OCI-LY7 (cell line): ENCODE results near the gene VBP1. TPM values are rescaled to one million over a fixed set of nuclear protein-coding genes. Genes with fewer than 3 reads are reported as not detected.

Source experiments
- BruUV-seq: library from RNA; stranded (reverse); fragments of 400-500 nt; replicated peaks from 2 replicates; lab custom pipeline; 2021; lab: Mats Ljungman, UMichigan
- CTCF ChIA-PET: fragments of 300-600 bp; sonication (Branson Sonifier 250); formaldehyde crosslinking; loops from one replicate; lab custom pipeline; 2022; ENCODE audit warnings: antibody characterized with exemption; ENCODE audit not compliant: unreplicated experiment; lab: Charles Lee
- POLR2A ChIA-PET: fragments of 300-600 bp; sonication (Branson Sonifier 250); formaldehyde crosslinking; loops from one replicate; lab custom pipeline; 2022; ENCODE audit warnings: antibody characterized with exemption; lab: Charles Lee
- DNase-seq: peaks from one replicate; pipeline ENCODE4 v3.0.0-alpha.2; 2015; ENCODE audit warnings: low spot score
- H2AFZ ChIP-seq: fragments of 200-600 bp; sonication (generic), shearing (Covaris generic); 2 replicates; pipeline ENCODE4 v1.6.1; 2014; ENCODE audit warnings: mild to moderate bottlenecking, antibody characterized with exemption, low read length, moderate library complexity
- H3K27ac ChIP-seq: fragments of 200-600 bp; sonication (generic); 2 replicates; pipeline ENCODE4 v1.5.1; 2014; ENCODE audit warnings: mixed run types, low read depth, mild to moderate bottlenecking, moderate library complexity, low read length, inconsistent platforms; ENCODE audit not compliant: poor library complexity, severe bottlenecking
- H3K36me3 ChIP-seq: fragments of 200-600 bp; sonication (generic); 2 replicates; pipeline ENCODE4 v1.6.1; 2014; ENCODE audit warnings: mild to moderate bottlenecking, antibody characterized with exemption, low read length, moderate library complexity, mixed read lengths; ENCODE audit not compliant: insufficient read depth
- H3K4me1 ChIP-seq: fragments of 200-600 bp; sonication (generic); 2 replicates; pipeline ENCODE4 v1.5.1; 2014; ENCODE audit warnings: mild to moderate bottlenecking, low read length; ENCODE audit not compliant: insufficient read depth, poor library complexity, severe bottlenecking
- H3K4me2 ChIP-seq: fragments of 200-600 bp; sonication (generic); 2 replicates; pipeline ENCODE4 v1.6.1; 2014; ENCODE audit warnings: mild to moderate bottlenecking, low read length
- H3K4me3 ChIP-seq: fragments of 200-600 bp; sonication (generic); 2 replicates; pipeline ENCODE4 v1.5.1; 2014; ENCODE audit warnings: mild to moderate bottlenecking, low read depth, low read length; ENCODE audit not compliant: poor library complexity, severe bottlenecking
- H3K79me2 ChIP-seq: fragments of 200-600 bp; sonication (generic); 2 replicates; pipeline ENCODE4 v1.6.1; 2016; ENCODE audit warnings: low read depth, mild to moderate bottlenecking, low read length, moderate library complexity, mixed read lengths; ENCODE audit not compliant: insufficient read depth
- H3K9me2 ChIP-seq: fragments of 200-600 bp; sonication (generic); 2 replicates; pipeline ENCODE4 v1.6.1; 2016; ENCODE audit warnings: mild to moderate bottlenecking, low read length, mixed read lengths; ENCODE audit not compliant: insufficient read depth
- H3K9me3 ChIP-seq: fragments of 200-600 bp; sonication (generic); 2 replicates; pipeline ENCODE4 v1.6.1; 2014; ENCODE audit warnings: mild to moderate bottlenecking, mixed run types, low read length, mixed read lengths
- H4K20me1 ChIP-seq: fragments of 200-600 bp; sonication (generic); 2 replicates; pipeline ENCODE4 v1.6.1; 2014; ENCODE audit warnings: mild to moderate bottlenecking, antibody characterized with exemption, low read length, moderate library complexity, mixed read lengths; ENCODE audit not compliant: insufficient read depth
- CTCF ChIP-seq: fragments of 200-600 bp; sonication (generic); conservative IDR thresholded peaks from 2 replicates; pipeline ENCODE4 v1.5.1; 2014; ENCODE audit warnings: mild to moderate bottlenecking, antibody characterized with exemption, low read length, moderate library complexity, mixed read lengths
- EZH2phosphoT487 ChIP-seq: fragments of 200-600 bp; sonication (generic); IDR thresholded peaks from 2 replicates; pipeline ENCODE4 v1.6.1; 2018; ENCODE audit warnings: low read depth, borderline replicate concordance, mild to moderate bottlenecking, mixed run types, antibody characterized with exemption, low read length, moderate library complexity, mixed read lengths
- intact Hi-C: fragments of 100-400 bp; cut with micrococcal nuclease; formaldehyde crosslinking; loops from one replicate; pipeline ENCODE4 v1.10.0; 2022; ENCODE audit not compliant: unreplicated experiment
- total RNA-seq, 2 experiments: library from RNA; depleted of rRNA in 1 of 2; stranded (reverse); fragments of >200 nt in 1 of 2; shearing (Covaris generic) in 1 of 2; gene quantifications; 2 replicates each; pipeline ENCODE4 v1.2.3, GENCODE V29; 2014 to 2022

The VBP1 gene
- total RNA-seq, 2 experiments from 2014 or later, result 42.9 to 63.4 TPM

GRCh38 chrX:155225774-155226173 is 9.5 kb downstream of the VBP1 start:
- BruUV-seq, result no TSS peak
- ChIA-PET CTCF (no interaction called here), POLR2A (interaction anchor here (1.3 kb wide), 1 partner anchor 9 kb away, joined by 6 read pairs; no protein-coding TSS in a partner anchor)
- TF ChIP-seq EZH2phosphoT487, result no peak
- TF ChIP-seq CTCF, result no peak
- Histone ChIP-seq H3K4me3 (no peak overlapping the region), H3K27ac (no peak overlapping the region), H3K4me2 (no peak overlapping the region), H3K4me1 (no peaks in the 10 kb centered on the region), H2AFZ (no peak overlapping the region), H3K36me3 (peaks cover 83% of the 10 kb centered on the region), H3K9me3 (no peaks in the 10 kb centered on the region), H3K79me2 (peaks cover 5% of the 10 kb centered on the region; the same call in 1 of the 2 replicates), H3K9me2 (no peaks in the 10 kb centered on the region), H4K20me1 (no peaks in the 10 kb centered on the region)
- intact Hi-C loops, result no loop called here
- no peak for DNase-seq

- intact Hi-C loops, result no loop called here
- Histone ChIP-seq H3K4me2 (no peak overlapping the region), H3K9me2 (no peaks in the 10 kb centered on the region), H4K20me1 (no peaks in the 10 kb centered on the region), H3K79me2 (no peaks in the 10 kb centered on the region; the same call in 1 of the 2 replicates), H2AFZ (no peak overlapping the region), H3K27ac (no peak overlapping the region), H3K4me1 (no peaks in the 10 kb centered on the region), H3K4me3 (no peak overlapping the region), H3K36me3 (peaks cover 85% of the 10 kb centered on the region), H3K9me3 (no peaks in the 10 kb centered on the region)
- no peak for DNase-seq
- ChIA-PET POLR2A (no interaction called here), CTCF (no interaction called here)
- no TSS peak for BruUV-seq
- TF ChIP-seq CTCF (no peak), EZH2phosphoT487 (no peak)
These were observed 14.9 kb downstream of the VBP1 start for GRCh38 chrX:155231163-155231562.

GRCh38 chrX:155235891-155236290 is 19.6 kb downstream of the VBP1 start:
- intact Hi-C loops, result no loop called here
- H3K9me3 ChIP-seq, result no peaks in the 10 kb centered on the region
- DNase-seq, result no peak
- H3K79me2 ChIP-seq, result no peaks in the 10 kb centered on the region
- H3K4me3 ChIP-seq, result no peak overlapping the region
- H3K4me2 ChIP-seq, result no peak overlapping the region
- BruUV-seq, result no TSS peak
- no peak for TF ChIP-seq EZH2phosphoT487
- TF ChIP-seq CTCF, result no peak
- H3K27ac ChIP-seq, result no peak overlapping the region
- no peaks in the 10 kb centered on the region for H3K4me1 ChIP-seq
- peaks cover 84% of the 10 kb centered on the region for H3K36me3 ChIP-seq
- H4K20me1 ChIP-seq, result no peaks in the 10 kb centered on the region
- CTCF ChIA-PET, result no interaction called here
- no peak overlapping the region for H2AFZ ChIP-seq
- POLR2A ChIA-PET, result interaction anchor here (0.6 kb wide), 1 partner anchor 411 kb away, joined by 3 read pairs; no protein-coding TSS in a partner anchor
- no peaks in the 10 kb centered on the region for H3K9me2 ChIP-seq
